Mesenchymal stem cell (in vitro differentiated cells and primary cell): ENCODE data around the gene LYZL4.

ENCODE experiments used
- DNase-seq: peaks from one replicate; pipeline ENCODE4 v3.0.0-alpha.2; 2013
- H2AFZ ChIP-seq: one replicate; pipeline ENCODE4 v1.6.1; 2013; ENCODE audit warnings: low read depth, mild to moderate bottlenecking, control low read depth, inconsistent platforms, low read length, moderate library complexity
- H2AK5ac ChIP-seq: 2 replicates; pipeline ENCODE4 v1.6.1; 2013; ENCODE audit warnings: low read length, moderate library complexity, mild to moderate bottlenecking, inconsistent platforms; ENCODE audit not compliant: severe bottlenecking
- H2BK120ac ChIP-seq: one replicate; pipeline ENCODE4 v1.6.1; 2013; ENCODE audit warnings: low read depth, mild to moderate bottlenecking, inconsistent platforms, low read length, moderate library complexity
- H2BK12ac ChIP-seq, 2 experiments: one replicate each; pipeline ENCODE4 v1.6.1; 2013; ENCODE audit warnings: inconsistent platforms in 2 of 2, low read length in 2 of 2, mild to moderate bottlenecking in 2 of 2, moderate library complexity in 2 of 2, control low read depth in 1 of 2
- H2BK15ac ChIP-seq: one replicate; pipeline ENCODE4 v1.6.1; 2013; ENCODE audit warnings: mild to moderate bottlenecking, low read depth, inconsistent platforms; ENCODE audit not compliant: poor library complexity, severe bottlenecking
- H2BK5ac ChIP-seq: 2 replicates; pipeline ENCODE4 v1.6.1; 2013; ENCODE audit warnings: low read depth, mild to moderate bottlenecking, low read length, control low read depth, inconsistent platforms; ENCODE audit not compliant: poor library complexity, severe bottlenecking
- H3K14ac ChIP-seq, 2 experiments: one replicate each; pipeline ENCODE4 v1.6.1; 2013; ENCODE audit warnings: inconsistent platforms in 2 of 2, low read length in 2 of 2, control low read depth in 1 of 2, mild to moderate bottlenecking in 1 of 2, moderate library complexity in 1 of 2
- H3K18ac ChIP-seq, 2 experiments: one replicate each; pipeline ENCODE4 v1.6.1; 2013; ENCODE audit warnings: inconsistent platforms in 2 of 2, low read length in 2 of 2, control low read depth in 1 of 2, low read depth in 1 of 2, mild to moderate bottlenecking in 1 of 2
- H3K23ac ChIP-seq, 2 experiments: one replicate each; pipeline ENCODE4 v1.6.1; 2013; ENCODE audit warnings: inconsistent platforms in 2 of 2, low read length in 2 of 2, mild to moderate bottlenecking in 2 of 2, moderate library complexity in 2 of 2, control low read depth in 1 of 2
- H3K27ac ChIP-seq: 2 replicates; pipeline ENCODE4 v1.5.1; 2013; ENCODE audit warnings: mild to moderate bottlenecking, moderate library complexity, low read length, control low read depth, inconsistent platforms; ENCODE audit not compliant: poor library complexity, severe bottlenecking
- H3K27me3 ChIP-seq, 2 experiments: 2 replicates each; pipeline versions ENCODE4 v1.6.1 to v1.7.0; 2013; ENCODE audit warnings: low read length in 2 of 2, mild to moderate bottlenecking in 2 of 2, moderate library complexity in 2 of 2, control low read depth in 1 of 2, inconsistent platforms in 1 of 2; ENCODE audit not compliant: control insufficient read depth in 1 of 2, insufficient read depth in 1 of 2
- H3K36me3 ChIP-seq, 2 experiments: 2 replicates each; pipeline versions ENCODE4 v1.6.1 to v1.7.0; 2013; ENCODE audit warnings: low read length in 2 of 2, control low read depth in 1 of 2, inconsistent platforms in 1 of 2, low read depth in 1 of 2, mild to moderate bottlenecking in 1 of 2; ENCODE audit not compliant: insufficient read depth in 2 of 2, control insufficient read depth in 1 of 2
- H3K4ac ChIP-seq, 2 experiments: one replicate each; pipeline ENCODE4 v1.6.1; 2013; ENCODE audit warnings: inconsistent platforms in 2 of 2, low read length in 2 of 2, mild to moderate bottlenecking in 2 of 2, moderate library complexity in 2 of 2, control low read depth in 1 of 2, low read depth in 1 of 2
- H3K4me1 ChIP-seq: 2 replicates; pipeline ENCODE4 v1.6.1; 2013; ENCODE audit warnings: low read depth, low read length, control low read depth; ENCODE audit not compliant: control insufficient read depth, insufficient read depth
- H3K4me2 ChIP-seq: 2 replicates; pipeline ENCODE4 v1.6.1; 2013; ENCODE audit warnings: low read length, mild to moderate bottlenecking, inconsistent platforms; ENCODE audit not compliant: poor library complexity, severe bottlenecking
- H3K4me3 ChIP-seq, 2 experiments: 2 replicates each; pipeline versions ENCODE4 v1.5.1 to v1.7.0; 2013; ENCODE audit warnings: low read length in 2 of 2, mild to moderate bottlenecking in 2 of 2, control low read depth in 1 of 2, low read depth in 1 of 2; ENCODE audit not compliant: insufficient read depth in 1 of 2
- H3K79me1 ChIP-seq: replicated peaks from 2 replicates; pipeline ENCODE4 v1.6.1; 2013; ENCODE audit warnings: mild to moderate bottlenecking, control low read depth, low read length, inconsistent platforms; ENCODE audit not compliant: poor library complexity, severe bottlenecking
- H3K9ac ChIP-seq: 2 replicates; pipeline ENCODE4 v1.7.0; 2013; ENCODE audit warnings: mild to moderate bottlenecking, low read length, moderate library complexity
- H3K9me3 ChIP-seq: 2 replicates; pipeline ENCODE4 v1.7.0; 2013; ENCODE audit warnings: mild to moderate bottlenecking, low read length; ENCODE audit not compliant: control insufficient read depth
- H4K8ac ChIP-seq: one replicate; pipeline ENCODE4 v1.6.1; 2013; ENCODE audit warnings: inconsistent platforms, mild to moderate bottlenecking, low read length, moderate library complexity
- H4K91ac ChIP-seq: one replicate; pipeline ENCODE4 v1.6.1; 2013; ENCODE audit warnings: mild to moderate bottlenecking, low read length, inconsistent platforms
- WGBS: methylation state at CpG from one replicate; pipeline ENCODE4 v1.1.7; 2013; ENCODE audit warnings: mixed read lengths; 5-methylcytosine and 5-hydroxymethylcytosine counted together

Gene LYZL4

DNA sequence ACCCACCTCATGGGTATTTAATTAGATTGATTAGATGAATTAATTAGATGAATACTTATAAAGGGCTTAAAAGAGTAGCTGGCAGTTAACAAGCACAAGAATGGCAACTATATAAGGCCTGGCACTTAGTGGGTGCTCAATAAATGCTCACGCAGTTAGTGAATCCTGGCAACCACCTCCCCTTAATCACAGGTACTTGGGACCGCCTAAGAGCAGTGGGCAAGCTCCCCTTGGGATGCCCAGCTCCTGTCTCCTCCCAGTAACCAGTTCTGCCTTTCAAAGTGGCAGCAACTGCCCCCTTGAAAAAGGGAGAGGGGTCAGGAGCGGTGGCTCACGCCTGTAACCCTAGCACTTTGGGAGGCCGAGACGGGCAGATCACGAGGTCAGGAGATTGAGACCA lies 4.6 kb downstream of the LYZL4 start:
- Histone ChIP-seq H3K9ac (no peak overlapping the region), H3K27ac (no peak overlapping the region), H3K27me3 (peaks cover 8 to 15% of the 10 kb centered on the region in 2 experiments), H2BK120ac (no peak overlapping the region), H3K4ac (no peak overlapping the region), H3K18ac (no peak overlapping the region), H2BK12ac (no peak overlapping the region), H3K23ac (no peak overlapping the region), H3K4me3 (no peak overlapping the region), H3K14ac (no peak overlapping the region), H3K79me1 (no peaks in the 10 kb centered on the region), H3K9me3 (no peaks in the 10 kb centered on the region), H2AK5ac (no peak overlapping the region), H4K8ac (no peak overlapping the region), H2BK15ac (no peak overlapping the region), H2AFZ (no peak overlapping the region), H3K4me1 (no peaks in the 10 kb centered on the region), H4K91ac (no peak overlapping the region), H2BK5ac (no peak overlapping the region), H3K36me3 (no peaks in the 10 kb centered on the region), H3K4me2 (no peak overlapping the region)
- 91% methylated on average over 7 of the region's 7 CpGs for WGBS
- DNase-seq, result no peak

DNA sequence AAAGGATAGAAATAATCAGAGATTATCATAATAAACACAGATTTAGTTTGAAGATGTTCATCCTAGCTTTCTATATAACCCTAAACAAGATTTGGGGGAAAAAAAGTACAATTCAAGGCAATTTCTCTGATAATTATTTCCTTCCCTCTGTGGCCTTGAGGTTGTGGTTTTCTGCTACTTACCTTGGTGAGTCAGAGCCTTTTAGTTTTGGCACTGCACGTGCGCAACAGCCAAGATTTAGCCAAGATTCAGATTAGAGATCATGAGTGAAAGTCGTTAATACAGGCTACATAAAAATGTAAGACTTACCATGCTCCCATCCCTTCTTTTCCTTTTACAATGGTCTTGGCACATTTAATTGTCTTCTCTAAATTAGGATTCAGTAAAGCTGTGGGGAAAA lies 6.7 kb downstream of the LYZL4 start:
- H2AK5ac ChIP-seq, result no peak overlapping the region
- no peak overlapping the region for H3K9ac ChIP-seq
- no peak for DNase-seq
- no peak overlapping the region for H2BK12ac ChIP-seq
- no peaks in the 10 kb centered on the region for H3K36me3 ChIP-seq
- WGBS, result 85% methylated on average over 2 of the region's 3 CpGs
- no peak overlapping the region for H3K4me3 ChIP-seq
- no peak overlapping the region for H2BK5ac ChIP-seq
- H3K27ac ChIP-seq, result no peak overlapping the region
- H3K14ac ChIP-seq, result no peak overlapping the region
- H3K18ac ChIP-seq, result no peak overlapping the region
- no peak overlapping the region for H4K91ac ChIP-seq
- no peaks in the 10 kb centered on the region for H3K9me3 ChIP-seq
- H2AFZ ChIP-seq, result no peak overlapping the region
- H4K8ac ChIP-seq, result no peak overlapping the region
- H3K27me3 ChIP-seq, result peaks cover 0 to 16% of the 10 kb centered on the region in 2 experiments
- no peaks in the 10 kb centered on the region for H3K79me1 ChIP-seq
- no peak overlapping the region for H3K4me2 ChIP-seq
- no peak overlapping the region for H2BK120ac ChIP-seq
- H2BK15ac ChIP-seq, result no peak overlapping the region
- no peak overlapping the region for H3K4ac ChIP-seq
- H3K4me1 ChIP-seq, result no peaks in the 10 kb centered on the region
- H3K23ac ChIP-seq, result no peak overlapping the region

GRCh38 chr3:42402394-42403096 lies 7.9 kb downstream of the LYZL4 start:
- Histone ChIP-seq H4K8ac (no peak overlapping the region), H3K18ac (no peak overlapping the region), H3K27me3 (peaks cover 0 to 13% of the 10 kb centered on the region in 2 experiments), H3K4me3 (no peak overlapping the region), H2AK5ac (no peak overlapping the region), H3K4me1 (no peaks in the 10 kb centered on the region), H2BK120ac (no peak overlapping the region), H3K14ac (no peak overlapping the region), H3K27ac (no peak overlapping the region), H3K23ac (no peak overlapping the region), H2BK5ac (no peak overlapping the region), H3K79me1 (no peaks in the 10 kb centered on the region), H3K9me3 (no peaks in the 10 kb centered on the region), H2BK15ac (no peak overlapping the region), H4K91ac (no peak overlapping the region), H3K9ac (no peak overlapping the region), H3K4me2 (no peak overlapping the region), H3K4ac (no peak overlapping the region), H2BK12ac (no peak overlapping the region), H3K36me3 (no peaks in the 10 kb centered on the region), H2AFZ (no peak overlapping the region)
- WGBS, result 100% methylated on average over 1 of the region's 2 CpGs
- DNase-seq, result no peak

DNA sequence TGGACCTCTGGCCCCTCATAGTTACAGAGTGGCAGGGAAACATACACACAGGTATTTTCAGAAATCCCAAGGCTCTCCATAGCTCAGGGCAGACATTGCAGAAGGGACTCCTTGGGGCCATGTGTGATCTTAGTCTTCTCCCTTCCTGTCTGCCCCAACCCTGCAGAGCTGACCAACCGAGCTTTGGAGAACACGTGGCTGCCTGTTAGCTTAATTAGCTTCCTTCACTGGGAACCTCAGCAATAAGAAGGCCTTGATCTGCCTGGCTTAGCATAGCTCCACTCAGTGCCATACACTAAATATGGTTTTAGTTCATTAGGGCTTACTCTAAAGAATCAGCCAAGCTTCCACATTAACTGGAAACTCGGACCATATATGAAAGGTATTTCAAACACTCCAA lies 12.3 kb downstream of the LYZL4 start:
- no peak overlapping the region for H3K4ac ChIP-seq
- no peak overlapping the region for H4K8ac ChIP-seq
- no peaks in the 10 kb centered on the region for H3K36me3 ChIP-seq
- no peak overlapping the region for H3K9ac ChIP-seq
- H3K79me1 ChIP-seq, result no peaks in the 10 kb centered on the region
- no peak overlapping the region for H3K27ac ChIP-seq
- no peaks in the 10 kb centered on the region for H3K4me1 ChIP-seq
- no peak overlapping the region for H3K18ac ChIP-seq
- H2AK5ac ChIP-seq, result no peak overlapping the region
- no peak overlapping the region for H2BK5ac ChIP-seq
- no peak overlapping the region for H3K14ac ChIP-seq
- no peak overlapping the region for H4K91ac ChIP-seq
- H2BK120ac ChIP-seq, result no peak overlapping the region
- no peak overlapping the region for H3K4me3 ChIP-seq
- H3K23ac ChIP-seq, result no peak overlapping the region
- H3K27me3 ChIP-seq, result peaks cover 0 to 36% of the 10 kb centered on the region in 2 experiments
- no peak for DNase-seq
- H2BK12ac ChIP-seq, result no peak overlapping the region
- 63% methylated on average over 2 of the region's 3 CpGs for WGBS
- no peaks in the 10 kb centered on the region for H3K9me3 ChIP-seq
- no peak overlapping the region for H2BK15ac ChIP-seq
- H2AFZ ChIP-seq, result no peak overlapping the region
- H3K4me2 ChIP-seq, result no peak overlapping the region
